Erythroblast (primary cell): Measurements from ENCODE around the gene RAB17.

Experiments used
- DNase-seq, 2 experiments: peaks; one replicate each; lab custom pipeline; 2025; lab: John Stamatoyannopoulos, UW
- GATA1 ChIP-seq: IDR thresholded peaks from 2 replicates; pipeline ENCODE4 v1.6.1; 2011; ENCODE audit warnings: low read depth, mild to moderate bottlenecking, control low read depth, low read length, moderate library complexity
- POLR2A ChIP-seq: IDR thresholded peaks from 2 replicates; pipeline ENCODE4 v1.6.1; 2011; ENCODE audit warnings: mild to moderate bottlenecking, low read length

The RAB17 gene

DNA sequence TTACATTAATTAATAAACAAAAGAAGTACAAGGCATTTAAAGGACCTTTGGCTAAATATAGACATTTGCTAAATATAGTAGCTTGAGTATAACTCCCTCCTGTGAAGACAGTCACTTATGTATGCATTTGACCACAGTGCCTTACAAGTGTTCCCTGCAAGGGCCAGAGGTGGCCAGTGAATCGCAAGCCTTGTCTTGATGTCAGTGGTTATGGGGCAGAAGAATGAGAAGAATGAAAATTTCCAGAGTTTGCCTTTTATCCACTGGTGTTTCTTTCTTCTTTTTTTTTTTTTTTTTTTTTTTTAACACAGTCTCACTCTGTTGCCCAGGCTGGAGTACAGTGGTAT, 38.6 kb upstream of the RAB17 start:
- no peak for DNase-seq
- TF ChIP-seq GATA1 = no peak

DNA sequence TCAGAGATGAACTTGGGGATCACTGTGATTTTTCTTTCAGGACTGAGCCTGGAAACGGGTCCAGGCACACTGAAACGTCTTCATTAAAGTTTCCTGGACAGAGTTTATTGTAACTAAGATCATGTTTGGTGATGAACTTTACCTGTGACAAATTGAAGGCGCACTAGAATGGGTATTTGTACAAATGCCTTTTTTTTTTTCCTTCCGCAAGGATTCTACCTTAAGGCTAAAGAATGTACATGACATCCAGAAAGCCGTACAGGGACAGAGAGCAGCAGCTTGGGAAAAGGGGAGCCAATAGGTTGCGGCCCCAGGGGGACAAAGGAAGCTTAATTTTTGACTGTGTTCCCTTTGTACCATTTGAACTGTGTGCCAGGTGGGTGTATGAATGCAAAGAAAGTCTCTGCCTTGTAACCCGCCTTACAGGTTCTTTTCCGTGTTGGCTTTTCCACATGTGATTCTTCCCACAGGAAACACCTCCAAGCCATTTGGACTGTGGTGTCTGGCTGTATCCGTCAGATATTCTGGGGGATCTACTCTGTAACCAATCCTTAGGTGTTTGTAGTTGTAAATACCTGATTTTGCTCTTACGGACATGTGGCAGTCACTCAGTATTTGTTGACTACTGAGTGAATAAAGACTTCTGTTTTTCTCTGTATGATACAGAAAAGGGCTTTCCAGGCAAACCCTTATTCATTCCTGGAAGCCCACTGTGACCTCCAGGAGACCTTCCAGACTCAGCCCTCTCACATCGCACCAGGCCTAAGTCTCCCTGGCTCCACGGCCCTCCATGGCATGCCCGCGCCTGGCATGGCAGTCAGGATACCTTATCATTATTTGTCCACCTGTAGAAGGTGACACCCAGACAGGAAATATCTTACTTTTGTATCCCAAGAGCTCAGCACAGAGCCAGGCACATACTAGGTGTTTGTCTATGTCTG, 38.0 kb upstream of the RAB17 start:
- TF ChIP-seq POLR2A (no peak), GATA1 (no peak)
- DNase-seq = no peak

DNA sequence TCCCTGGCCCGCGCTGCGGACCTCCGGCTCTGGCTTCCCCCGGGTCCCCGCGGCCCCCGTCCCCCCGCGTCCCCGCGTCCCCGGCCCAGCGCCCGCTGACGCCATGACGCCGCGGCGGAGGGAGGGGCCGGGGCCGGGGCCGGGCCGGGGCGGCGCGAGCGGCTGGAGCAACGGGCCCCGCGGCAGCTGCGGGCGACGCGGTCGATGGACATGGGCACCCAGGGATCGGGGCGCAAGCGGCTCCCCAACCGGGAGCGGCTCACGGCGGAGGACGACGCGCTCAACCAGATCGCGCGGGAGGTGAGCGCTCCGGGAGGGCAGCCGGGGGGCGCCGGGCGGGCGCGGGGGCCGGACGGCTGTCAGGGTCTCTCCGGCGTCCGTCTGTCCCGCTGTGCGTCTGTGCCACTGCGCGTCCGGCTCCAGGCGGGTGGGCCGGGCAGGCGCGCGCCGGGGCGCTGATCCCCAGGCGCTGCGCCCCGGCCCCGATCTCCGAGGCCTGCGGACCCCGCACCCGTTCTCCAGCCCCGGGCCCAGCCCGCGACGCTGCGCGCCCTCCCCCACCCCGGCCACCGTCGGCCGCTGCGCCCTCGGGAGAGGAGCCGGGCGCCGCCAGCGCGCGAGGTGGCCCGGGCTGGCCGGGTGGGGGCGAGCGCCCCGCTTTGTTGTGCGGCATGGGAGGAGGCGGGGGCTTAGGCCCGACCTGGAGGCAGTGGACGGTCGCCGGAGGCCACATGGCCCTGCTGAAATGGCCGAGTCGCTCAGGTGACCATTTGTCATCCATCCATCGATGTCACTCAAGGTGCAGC, 37.1 kb upstream of the RAB17 start, which contains the start of gene LRRFIP1:
LRRFIP1 (plus strand) TSS at position 147 of the 806 bp plus-strand sequence; CDS start at position 205, 58 bp downstream.
- no peak for DNase-seq
- no peak for TF ChIP-seq GATA1
- no peak for TF ChIP-seq POLR2A

DNA sequence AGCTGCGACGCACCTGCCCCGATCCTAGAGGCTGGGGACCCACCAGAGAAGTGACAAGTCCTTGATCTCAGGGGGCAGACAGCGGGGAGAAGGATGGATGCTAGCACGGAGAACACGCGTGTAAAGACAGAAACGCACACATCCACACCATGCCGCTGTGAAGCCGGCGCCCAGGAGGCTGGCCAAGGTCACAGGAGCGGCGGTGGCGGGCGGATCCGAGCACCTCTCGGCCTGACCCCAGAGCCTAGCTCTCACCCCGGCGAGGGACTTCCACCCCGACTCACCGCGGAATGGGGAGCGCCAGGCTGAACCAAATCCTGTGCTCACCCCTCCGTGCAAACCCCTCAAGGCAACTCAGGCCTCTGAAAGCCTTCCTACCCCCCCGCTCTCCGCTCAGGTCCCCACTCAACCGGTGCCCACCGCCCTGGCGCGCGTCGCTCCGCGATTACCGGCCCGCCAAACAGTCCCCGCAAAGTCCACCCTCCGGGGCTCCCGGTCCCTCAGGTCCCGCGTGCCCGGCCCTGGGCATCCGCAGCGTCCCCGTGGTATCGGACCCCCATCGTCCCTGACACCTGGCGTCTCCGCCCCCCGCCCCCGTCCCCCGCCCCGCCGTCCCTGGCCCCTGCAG, 36.4 kb upstream of the RAB17 start:
- no peak for TF ChIP-seq POLR2A
- TF ChIP-seq GATA1 = no peak
- no peak for DNase-seq

DNA sequence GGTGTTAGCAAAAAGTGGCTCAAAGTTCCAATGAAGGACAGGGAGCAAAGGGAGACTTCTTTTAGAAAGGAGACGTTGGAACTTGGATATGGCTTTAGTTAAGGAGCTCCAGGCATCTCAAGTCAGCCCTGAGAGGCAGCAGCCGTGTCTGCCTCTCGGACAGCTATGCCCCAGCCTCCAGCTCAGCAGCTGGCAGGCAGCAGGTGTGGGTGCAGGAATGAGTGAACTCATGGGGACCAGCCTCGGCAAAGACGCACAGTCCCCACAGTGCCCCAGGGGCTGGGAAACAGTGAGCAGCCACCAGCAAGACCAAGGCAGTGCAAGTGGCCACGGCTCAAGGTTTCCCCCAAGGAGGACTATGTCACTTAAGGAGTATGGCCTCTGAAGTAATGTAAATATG, 35.2 kb upstream of the RAB17 start:
- TF ChIP-seq GATA1 (no peak), POLR2A (no peak)
- DNase-seq = no peak

DNA sequence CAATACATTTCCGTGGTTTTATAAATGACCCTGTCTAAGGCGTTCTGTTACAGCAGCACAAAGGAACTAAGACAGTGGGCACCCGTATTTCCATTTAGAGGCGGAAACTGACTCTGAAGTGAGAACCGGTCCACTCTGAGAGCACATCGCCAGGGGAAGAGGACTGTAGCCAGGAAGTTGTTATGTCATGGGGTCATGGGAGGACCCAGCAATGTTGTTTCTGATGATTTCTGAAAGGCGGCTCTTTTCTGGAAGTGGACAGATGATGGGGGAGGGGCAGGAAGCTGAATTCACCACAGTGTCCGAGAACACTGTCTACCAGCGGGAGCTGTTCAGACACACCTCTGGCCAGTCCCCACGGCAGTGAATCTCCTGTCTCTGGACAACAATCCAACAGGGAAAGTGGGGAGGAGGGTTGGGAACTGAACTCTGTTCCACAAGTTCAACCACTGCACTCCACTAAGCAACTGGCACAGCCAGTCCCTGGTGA, 34.7 kb upstream of the RAB17 start:
- TF ChIP-seq GATA1 (no peak), POLR2A (no peak)
- no peak for DNase-seq

DNA sequence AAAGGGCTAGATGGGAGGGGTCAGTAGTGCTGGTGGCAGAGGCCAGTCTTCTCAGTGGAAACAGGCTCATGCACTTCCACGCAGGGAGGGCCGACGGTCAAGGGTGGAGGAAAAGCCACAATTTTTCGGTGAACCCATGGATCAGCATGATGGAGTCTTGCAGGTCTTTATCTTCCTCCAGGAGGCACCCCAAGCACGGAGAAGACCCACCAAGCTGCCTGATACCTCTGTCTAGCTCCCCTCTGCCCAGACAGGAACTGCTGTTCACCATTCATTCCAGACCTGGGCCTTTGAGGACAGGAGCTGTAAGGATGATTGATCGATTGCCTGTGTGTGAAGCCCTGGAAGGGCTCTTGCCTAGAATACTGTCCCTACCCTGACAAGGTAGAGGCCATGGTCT, 34.0 kb upstream of the RAB17 start:
- TF ChIP-seq POLR2A (no peak), GATA1 (no peak)
- no peak for DNase-seq

DNA sequence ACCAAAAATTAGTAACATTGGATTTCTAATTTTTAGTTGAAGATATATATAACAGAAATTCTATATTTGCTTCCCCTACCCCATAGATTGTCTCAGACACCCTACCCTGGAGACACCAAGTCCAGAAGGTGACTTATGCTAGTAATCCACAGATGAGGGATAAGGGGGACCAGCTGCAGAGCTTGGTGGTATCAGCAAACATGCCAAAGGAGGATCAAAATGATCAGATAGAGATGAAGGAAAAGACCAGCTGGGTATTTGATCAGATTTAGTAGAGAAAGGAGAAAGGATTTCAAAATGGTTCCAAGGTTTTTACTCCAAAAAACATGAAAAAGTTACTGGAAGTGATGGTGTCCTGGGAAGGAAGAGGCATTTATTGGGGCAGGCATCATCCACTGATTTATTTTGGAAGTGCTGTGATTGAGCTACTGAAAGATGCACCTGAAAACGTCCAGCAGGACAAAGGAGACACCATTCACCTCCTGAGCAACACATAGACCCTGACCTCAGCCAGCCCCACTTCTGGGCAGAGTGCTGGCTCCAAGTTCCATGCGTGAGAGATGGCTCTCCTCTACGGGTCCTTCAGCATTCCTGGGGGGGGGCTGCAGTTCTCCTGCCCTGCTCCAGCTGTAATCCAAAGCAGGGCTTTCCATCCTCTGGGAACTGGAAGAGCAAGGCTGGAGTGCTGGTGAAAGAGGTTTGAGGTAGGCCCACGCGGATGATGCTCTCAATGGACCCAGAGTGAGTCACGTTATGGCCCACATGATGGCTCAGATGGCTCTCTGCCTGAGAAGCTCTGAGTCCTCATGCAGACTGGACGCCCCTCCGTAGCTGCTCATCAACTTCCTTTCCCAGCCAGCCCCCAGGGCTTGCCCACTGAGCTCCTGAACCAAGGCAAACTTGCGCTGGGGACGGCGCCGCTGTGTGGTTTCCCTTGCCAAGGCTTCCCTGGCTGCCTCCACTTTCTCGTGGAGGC, 33.2 kb upstream of the RAB17 start:
- no peak for DNase-seq
- TF ChIP-seq GATA1 = no peak
- no peak for TF ChIP-seq POLR2A

DNA sequence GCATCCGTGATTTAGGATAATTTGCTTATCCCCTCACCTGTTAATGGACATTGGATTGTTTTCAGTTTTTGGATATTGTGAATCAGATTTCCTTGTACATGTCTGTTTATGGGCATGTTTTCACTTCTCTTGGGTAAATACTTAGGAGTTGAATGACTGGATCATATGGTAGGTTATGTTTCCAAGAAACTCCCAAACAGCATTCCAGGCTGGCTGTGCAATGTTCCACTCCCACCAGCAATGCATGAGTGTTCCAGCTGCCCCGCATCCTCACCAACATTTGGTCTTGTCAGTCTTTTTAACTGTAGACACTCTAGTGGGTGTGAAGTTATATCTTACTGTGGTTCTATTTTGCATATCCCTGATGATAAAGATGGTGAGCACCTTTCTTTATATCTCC, 27.9 kb upstream of the RAB17 start:
- DNase-seq = no peak
- TF ChIP-seq GATA1 (no peak), POLR2A (no peak)

DNA sequence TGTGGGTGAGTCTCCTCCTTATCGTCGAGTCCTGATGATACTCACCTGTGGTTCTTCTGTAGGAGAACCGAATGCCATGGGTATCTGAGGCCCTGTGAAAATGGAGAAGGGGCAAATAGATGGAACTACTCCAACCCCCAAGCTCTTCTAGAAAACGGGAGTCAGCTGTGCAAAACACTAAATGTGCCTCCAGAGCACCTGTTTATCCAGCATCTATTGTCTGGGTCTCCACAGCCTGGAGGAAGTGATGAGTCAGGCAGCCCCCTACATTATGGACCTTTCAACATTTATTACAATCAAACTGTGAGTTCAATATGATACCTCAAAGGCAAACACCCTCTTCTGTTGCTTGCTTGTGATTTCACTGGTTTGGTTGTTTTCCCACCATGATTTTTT, 27.1 kb upstream of the RAB17 start:
- no peak for DNase-seq
- TF ChIP-seq POLR2A = no peak
- TF ChIP-seq GATA1 = no peak

DNA sequence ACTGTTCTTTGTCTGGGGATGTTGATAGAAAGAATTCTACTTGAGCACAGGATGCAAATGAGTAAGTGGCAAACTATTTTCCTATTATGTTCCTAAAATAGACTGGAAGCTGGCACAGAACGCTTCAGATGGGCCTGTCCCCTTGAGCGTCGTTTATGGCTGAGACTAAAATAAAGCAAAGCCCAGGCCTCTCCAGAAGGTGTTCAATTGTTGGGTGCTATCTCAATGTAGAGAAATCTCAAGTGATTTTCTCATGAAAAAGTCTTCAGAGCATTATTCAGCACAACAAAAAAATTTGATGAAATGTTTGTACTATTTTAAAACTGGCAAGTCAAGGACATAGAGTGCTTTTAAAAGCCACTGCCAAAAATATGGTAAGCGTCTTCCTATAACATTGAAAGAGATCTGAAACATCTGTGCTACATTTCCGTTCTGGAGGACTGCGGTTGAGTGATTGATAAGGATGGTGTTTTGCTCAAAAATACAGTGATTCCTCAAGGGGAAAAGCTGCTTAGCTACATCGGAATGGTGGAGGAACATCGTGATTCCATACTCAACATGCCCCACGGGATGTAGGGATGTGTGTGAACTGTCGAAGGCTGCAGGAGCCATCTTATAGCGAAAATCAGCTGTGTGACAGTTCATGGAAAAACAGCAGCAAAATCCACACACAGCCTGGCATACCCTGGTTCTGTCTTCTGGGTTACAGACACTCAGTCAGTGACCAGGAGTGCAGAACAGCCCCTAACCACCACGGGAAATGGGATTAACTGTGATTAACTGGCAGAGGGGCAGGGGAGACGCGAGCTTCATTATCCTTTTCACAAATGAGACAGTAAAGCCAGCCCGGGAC, 26.4 kb upstream of the RAB17 start:
- TF ChIP-seq GATA1 = no peak
- TF ChIP-seq POLR2A = no peak
- DNase-seq = no peak

DNA sequence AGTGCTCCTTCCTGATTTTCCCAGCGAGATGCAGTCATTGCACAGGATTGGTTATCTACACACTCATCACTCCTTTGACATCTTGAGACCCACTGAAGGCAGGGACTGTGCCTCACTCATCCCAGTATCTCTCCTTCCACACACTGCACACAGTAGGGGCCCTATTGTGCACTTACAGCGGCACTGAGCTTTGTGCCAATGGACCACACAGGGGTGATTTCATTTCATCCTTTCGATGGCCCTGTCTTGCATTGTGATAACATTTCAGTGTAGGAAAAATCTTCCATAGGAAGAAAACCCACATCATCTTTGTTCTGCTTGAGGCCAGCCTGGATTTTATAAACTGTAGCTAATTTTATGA, 25.8 kb upstream of the RAB17 start:
- TF ChIP-seq GATA1 = no peak
- no peak for TF ChIP-seq POLR2A
- no peak for DNase-seq
